H9 (cell line): Measurements from ENCODE around the gene RHBDD1. TPM values are rescaled to one million over a fixed set of nuclear protein-coding genes. Genes with fewer than 3 reads are reported as not detected.

ENCODE experiments used
- DNase-seq: peaks from one replicate; pipeline ENCODE4 v3.0.0-alpha.2; 2017
- H2AFZ ChIP-seq: one replicate; pipeline ENCODE4 v1.6.1; 2013; ENCODE audit warnings: mild to moderate bottlenecking, low read length, control low read depth, moderate library complexity
- H2AK5ac ChIP-seq: 2 replicates; pipeline ENCODE4 v1.6.1; 2013; ENCODE audit warnings: low read length, control low read depth, mixed read lengths; ENCODE audit not compliant: insufficient read length
- H2BK120ac ChIP-seq: one replicate; pipeline ENCODE4 v1.6.1; 2013; ENCODE audit warnings: low read depth, mild to moderate bottlenecking, low read length, control low read depth, inconsistent platforms; ENCODE audit not compliant: poor library complexity, severe bottlenecking
- H2BK12ac ChIP-seq: 2 replicates; pipeline ENCODE4 v1.6.1; 2013; ENCODE audit warnings: low read length, control low read depth, mixed read lengths, low read depth; ENCODE audit not compliant: insufficient read length
- H2BK15ac ChIP-seq: 2 replicates; pipeline ENCODE4 v1.6.1; 2013; ENCODE audit warnings: low read depth, low read length, control low read depth
- H2BK20ac ChIP-seq: one replicate; pipeline ENCODE4 v1.6.1; 2013; ENCODE audit warnings: low read depth, mild to moderate bottlenecking, low read length, control low read depth, inconsistent platforms; ENCODE audit not compliant: poor library complexity, severe bottlenecking
- H2BK5ac ChIP-seq: 2 replicates; pipeline ENCODE4 v1.6.1; 2013; ENCODE audit warnings: low read length, control low read depth, mixed read lengths; ENCODE audit not compliant: insufficient read length
- H3K14ac ChIP-seq: 2 replicates; pipeline ENCODE4 v1.6.1; 2013; ENCODE audit warnings: low read length, control low read depth; ENCODE audit not compliant: insufficient read depth
- H3K18ac ChIP-seq: 2 replicates; pipeline ENCODE4 v1.6.1; 2013; ENCODE audit warnings: low read depth, mild to moderate bottlenecking, mixed read lengths, low read length, control low read depth; ENCODE audit not compliant: insufficient read length
- H3K23ac ChIP-seq: 2 replicates; pipeline ENCODE4 v1.6.1; 2013; ENCODE audit warnings: low read length, control low read depth, mixed read lengths, low read depth; ENCODE audit not compliant: insufficient read length
- H3K23me2 ChIP-seq: 2 replicates; pipeline ENCODE4 v1.6.1; 2013; ENCODE audit warnings: low read depth, mild to moderate bottlenecking, mixed read lengths, low read length, control low read depth; ENCODE audit not compliant: insufficient read length, poor library complexity, severe bottlenecking
- H3K27ac ChIP-seq: 2 replicates; pipeline ENCODE4 v1.5.1; 2013; ENCODE audit warnings: low read length, control low read depth, mixed read lengths, low read depth; ENCODE audit not compliant: insufficient read length
- H3K27me3 ChIP-seq: 2 replicates; pipeline ENCODE4 v1.6.1; 2013; ENCODE audit warnings: low read length, control low read depth, inconsistent platforms; ENCODE audit not compliant: insufficient read depth
- H3K4ac ChIP-seq: 2 replicates; pipeline ENCODE4 v1.6.1; 2013; ENCODE audit warnings: low read depth, mild to moderate bottlenecking, control low read depth, inconsistent platforms, low read length, moderate library complexity
- H3K4me1 ChIP-seq: 2 replicates; pipeline ENCODE4 v1.6.1; 2013; ENCODE audit warnings: low read length, control low read depth, inconsistent platforms; ENCODE audit not compliant: insufficient read depth
- H3K4me2 ChIP-seq: 2 replicates; pipeline ENCODE4 v1.6.1; 2013; ENCODE audit warnings: low read length, control low read depth, mixed read lengths; ENCODE audit not compliant: insufficient read length, insufficient read depth
- H3K56ac ChIP-seq: 2 replicates; pipeline ENCODE4 v1.6.1; 2013; ENCODE audit warnings: low read depth, mild to moderate bottlenecking, mixed read lengths, low read length, control low read depth; ENCODE audit not compliant: insufficient read length
- H3K79me1 ChIP-seq: 2 replicates; pipeline ENCODE4 v1.6.1; 2013; ENCODE audit warnings: low read depth, mild to moderate bottlenecking, moderate library complexity, low read length, control low read depth, inconsistent platforms; ENCODE audit not compliant: insufficient read depth, poor library complexity, severe bottlenecking
- H3K79me2 ChIP-seq: 2 replicates; pipeline ENCODE4 v1.6.1; 2013; ENCODE audit warnings: low read length, control low read depth, inconsistent platforms; ENCODE audit not compliant: insufficient read depth
- H3K9ac ChIP-seq: 2 replicates; pipeline ENCODE4 v1.6.1; 2013; ENCODE audit warnings: low read length, control low read depth, mixed read lengths; ENCODE audit not compliant: insufficient read length; ENCODE audit errors: extremely low read depth
- H3K9me3 ChIP-seq: one replicate; pipeline ENCODE4 v1.6.1; 2013; ENCODE audit warnings: low read depth, low read length, inconsistent platforms; ENCODE audit not compliant: control insufficient read depth
- H3T11ph ChIP-seq: one replicate; pipeline ENCODE4 v1.6.1; 2013; ENCODE audit warnings: mild to moderate bottlenecking, low read length, control low read depth, inconsistent platforms
- H4K20me1 ChIP-seq: one replicate; pipeline ENCODE4 v1.6.1; 2013; ENCODE audit not compliant: control insufficient read depth, insufficient read length, insufficient read depth
- H4K5ac ChIP-seq: 2 replicates; pipeline ENCODE4 v1.6.1; 2013; ENCODE audit warnings: low read depth, mild to moderate bottlenecking, mixed read lengths, low read length, control low read depth; ENCODE audit not compliant: insufficient read length
- H4K8ac ChIP-seq: replicated peaks from 2 replicates; pipeline ENCODE4 v1.6.1; 2013; ENCODE audit warnings: low read length, control low read depth, mixed read lengths, low read depth; ENCODE audit not compliant: insufficient read length
- H4K91ac ChIP-seq: 2 replicates; pipeline ENCODE4 v1.6.1; 2013; ENCODE audit warnings: low read depth, mild to moderate bottlenecking, moderate library complexity, mixed read lengths, low read length, control low read depth; ENCODE audit not compliant: insufficient read length
- H3K27ac Mint-ChIP-seq, 3 experiments: 2 replicates in 2 of 3; 3 replicates in 1 of 3; pipeline ENCODE4 v1.8.0; 2020 to 2021; ENCODE audit warnings: mixed read lengths in 3 of 3, mild to moderate bottlenecking in 1 of 3, moderate library complexity in 1 of 3
- H3K27me3 Mint-ChIP-seq: 2 replicates; pipeline ENCODE4 v1.8.0; 2021; ENCODE audit warnings: low read depth, mild to moderate bottlenecking, moderate library complexity, mixed read lengths
- H3K36me3 Mint-ChIP-seq, 3 experiments: 2 replicates in 2 of 3; 3 replicates in 1 of 3; pipeline ENCODE4 v1.8.0; 2020 to 2021; ENCODE audit warnings: low read depth in 3 of 3, mixed read lengths in 3 of 3; ENCODE audit not compliant: insufficient read depth in 1 of 3
- H3K4me1 Mint-ChIP-seq, 2 experiments: 2 replicates each; pipeline ENCODE4 v1.8.0; 2020; ENCODE audit warnings: mixed read lengths in 2 of 2
- H3K4me3 Mint-ChIP-seq, 2 experiments: 2 replicates in 1 of 2; 3 replicates in 1 of 2; pipeline ENCODE4 v1.8.0; 2020 to 2021; ENCODE audit warnings: mild to moderate bottlenecking in 2 of 2, mixed read lengths in 2 of 2, moderate library complexity in 1 of 2
- H3K9me3 Mint-ChIP-seq, 2 experiments: 2 replicates in 1 of 2; 3 replicates in 1 of 2; pipeline ENCODE4 v1.8.0; 2020; ENCODE audit warnings: mild to moderate bottlenecking in 2 of 2, mixed read lengths in 2 of 2, moderate library complexity in 1 of 2
- WGBS: extraction: QIAGEN DNeasy Blood & Tissue Kit; methylation state at CpG from one replicate; pipeline ENCODE4 v1.1.7; 2013; ENCODE audit warnings: missing lambda C conversion rate, low lambda C conversion rate, mixed read lengths; ENCODE audit not compliant: insufficient read length; ENCODE audit errors: extremely low coverage; 5-methylcytosine and 5-hydroxymethylcytosine counted together
- total RNA-seq: library from RNA; stranded (reverse); gene quantifications from 2 replicates; pipeline ENCODE4 v1.2.1, GENCODE V29; 2021
- TF ChIP-seq, protein P1 (sequence below): fragments of 200-600 bp; sonication (generic); conservative IDR thresholded peaks from 3 replicates; pipeline ENCODE4 v1.8.0; 2021; ENCODE audit warnings: antibody characterized with exemption, mild to moderate bottlenecking

RHBDD1 gene
- total RNA-seq, 1 experiment from 2014 or later = 24.9 TPM

DNA sequence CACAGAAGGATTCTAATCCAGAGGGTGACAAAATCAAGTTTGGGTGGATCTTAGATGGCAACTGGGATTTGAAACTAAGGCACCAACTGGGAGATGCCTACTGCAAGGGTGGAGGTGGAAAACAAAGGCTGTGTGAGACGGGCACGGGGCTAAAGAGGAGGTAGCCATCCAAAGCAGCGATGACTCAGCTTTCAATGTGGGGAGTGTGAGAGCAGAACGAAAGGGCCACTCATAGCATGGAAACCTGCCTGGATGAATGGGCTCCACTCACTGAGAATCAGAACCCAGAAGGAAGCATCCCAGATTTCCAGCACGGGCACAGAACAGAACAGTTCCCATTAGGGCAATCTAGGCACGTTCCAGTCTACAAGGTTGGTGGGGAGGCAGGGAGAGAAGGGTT, 168.6 kb downstream of the RHBDD1 start:
- Histone ChIP-seq H4K8ac (no peak overlapping the region), H3K27ac (no peak overlapping the region), H2AK5ac (no peak overlapping the region), H4K91ac (no peak overlapping the region), H3K14ac (no peak overlapping the region), H4K5ac (no peak overlapping the region), H3K4me2 (no peak overlapping the region), H2BK5ac (peak overlapping the region; percentile 30), H3K9ac (no peak overlapping the region), H3K79me1 (no peaks in the 10 kb centered on the region), H2BK12ac (no peak overlapping the region), H3K56ac (no peak overlapping the region), H3K23ac (no peak overlapping the region), H3K23me2 (no peaks in the 10 kb centered on the region), H3K9me3 (no peaks in the 10 kb centered on the region), H4K20me1 (no peaks in the 10 kb centered on the region), H3K4me1 (peaks cover 3% of the 10 kb centered on the region; the same call in 1 of the 2 replicates), H3K27me3 (no peaks in the 10 kb centered on the region), H2BK15ac (no peak overlapping the region), H2BK120ac (no peak overlapping the region), H3T11ph (no peak overlapping the region), H3K4ac (no peak overlapping the region; the same call in 1 of the 2 replicates), H3K79me2 (no peaks in the 10 kb centered on the region), H2BK20ac (no peak overlapping the region), H2AFZ (no peak overlapping the region), H3K18ac (no peak overlapping the region)
- Mint-ChIP-seq H3K36me3 (peaks cover 11 to 14% (median 12%) of the 10 kb centered on the region in 3 experiments; a peak in 6 of 7 replicates), H3K4me3 (no peak overlapping the region), H3K4me1 (peaks cover 9% of the 10 kb centered on the region in 2 experiments), H3K27ac (peak overlapping the region in 1 of 3 experiments; percentile 4; a peak in 1 of 7 replicates), H3K27me3 (no peaks in the 10 kb centered on the region), H3K9me3 (peaks cover 5 to 7% of the 10 kb centered on the region in 2 experiments; a peak in 4 of 5 replicates)
- no CpG with 5 or more reads among the region's 6 CpGs for WGBS
- TF ChIP-seq, protein P1, sequence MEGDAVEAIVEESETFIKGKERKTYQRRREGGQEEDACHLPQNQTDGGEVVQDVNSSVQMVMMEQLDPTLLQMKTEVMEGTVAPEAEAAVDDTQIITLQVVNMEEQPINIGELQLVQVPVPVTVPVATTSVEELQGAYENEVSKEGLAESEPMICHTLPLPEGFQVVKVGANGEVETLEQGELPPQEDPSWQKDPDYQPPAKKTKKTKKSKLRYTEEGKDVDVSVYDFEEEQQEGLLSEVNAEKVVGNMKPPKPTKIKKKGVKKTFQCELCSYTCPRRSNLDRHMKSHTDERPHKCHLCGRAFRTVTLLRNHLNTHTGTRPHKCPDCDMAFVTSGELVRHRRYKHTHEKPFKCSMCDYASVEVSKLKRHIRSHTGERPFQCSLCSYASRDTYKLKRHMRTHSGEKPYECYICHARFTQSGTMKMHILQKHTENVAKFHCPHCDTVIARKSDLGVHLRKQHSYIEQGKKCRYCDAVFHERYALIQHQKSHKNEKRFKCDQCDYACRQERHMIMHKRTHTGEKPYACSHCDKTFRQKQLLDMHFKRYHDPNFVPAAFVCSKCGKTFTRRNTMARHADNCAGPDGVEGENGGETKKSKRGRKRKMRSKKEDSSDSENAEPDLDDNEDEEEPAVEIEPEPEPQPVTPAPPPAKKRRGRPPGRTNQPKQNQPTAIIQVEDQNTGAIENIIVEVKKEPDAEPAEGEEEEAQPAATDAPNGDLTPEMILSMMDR = no peak
- no peak for DNase-seq
